Muscle of arm (tissue), 12 donors: Measurements from ENCODE around the gene EIF3F. TPM values are rescaled to one million over a fixed set of nuclear protein-coding genes. Genes with fewer than 3 reads are reported as not detected.

Experiments
- DNase-seq: peaks from one replicate; pipeline ENCODE4 v3.0.0-alpha.2; 2013
- polyA plus RNA-seq, 12 donors: library from polyadenylated mRNA; unstranded; fragments of 120-200 nt; gene quantifications; one replicate each; pipeline ENCODE4 v1.2.1, GENCODE V29; 2013; ENCODE audit not compliant: insufficient read length in 12 of 12

Gene EIF3F
- polyA plus RNA-seq, 12 donors, result 224 to 613 (median 377) TPM

DNA sequence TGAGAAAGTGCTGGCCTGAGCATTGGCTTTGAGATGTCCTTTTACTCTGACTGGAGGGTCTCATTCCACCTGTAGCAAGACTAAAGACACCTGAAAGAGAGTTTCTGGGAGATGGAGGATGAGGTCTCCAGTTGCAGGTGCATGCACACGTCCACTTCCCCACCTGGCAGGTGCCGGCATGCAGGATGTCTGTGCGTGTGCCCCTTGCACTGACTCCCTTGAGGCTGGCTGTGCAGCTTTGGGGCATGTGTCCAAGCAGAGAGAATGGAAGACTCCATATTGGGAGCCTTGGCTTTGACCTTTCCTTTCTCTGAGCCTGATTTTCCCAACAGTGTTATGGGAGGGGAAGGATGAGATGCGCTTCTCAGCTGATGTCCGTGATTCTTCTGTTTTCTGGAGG lies 49.8 kb downstream of the EIF3F start:
- no peak for DNase-seq

DNA sequence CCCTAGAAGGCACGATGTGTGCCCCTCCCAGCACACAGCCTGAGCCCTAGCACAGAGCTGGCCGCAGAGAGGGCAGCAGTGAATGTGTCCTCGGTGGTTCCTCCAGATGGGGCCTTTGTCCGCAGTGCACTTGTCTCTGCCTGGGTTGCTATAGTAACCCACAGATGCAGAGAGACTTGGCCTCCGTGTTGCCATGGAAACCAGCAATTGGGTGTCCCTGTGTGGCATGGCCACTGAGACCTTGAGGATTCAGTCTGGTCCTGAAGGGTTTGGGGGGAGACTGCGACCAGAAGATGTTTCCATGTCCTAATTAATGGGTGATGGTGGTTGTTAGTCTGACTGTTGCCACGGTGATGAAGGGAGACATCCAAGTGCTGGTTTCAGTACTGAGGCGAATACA lies 51.3 kb downstream of the EIF3F start:
- no peak for DNase-seq

DNA sequence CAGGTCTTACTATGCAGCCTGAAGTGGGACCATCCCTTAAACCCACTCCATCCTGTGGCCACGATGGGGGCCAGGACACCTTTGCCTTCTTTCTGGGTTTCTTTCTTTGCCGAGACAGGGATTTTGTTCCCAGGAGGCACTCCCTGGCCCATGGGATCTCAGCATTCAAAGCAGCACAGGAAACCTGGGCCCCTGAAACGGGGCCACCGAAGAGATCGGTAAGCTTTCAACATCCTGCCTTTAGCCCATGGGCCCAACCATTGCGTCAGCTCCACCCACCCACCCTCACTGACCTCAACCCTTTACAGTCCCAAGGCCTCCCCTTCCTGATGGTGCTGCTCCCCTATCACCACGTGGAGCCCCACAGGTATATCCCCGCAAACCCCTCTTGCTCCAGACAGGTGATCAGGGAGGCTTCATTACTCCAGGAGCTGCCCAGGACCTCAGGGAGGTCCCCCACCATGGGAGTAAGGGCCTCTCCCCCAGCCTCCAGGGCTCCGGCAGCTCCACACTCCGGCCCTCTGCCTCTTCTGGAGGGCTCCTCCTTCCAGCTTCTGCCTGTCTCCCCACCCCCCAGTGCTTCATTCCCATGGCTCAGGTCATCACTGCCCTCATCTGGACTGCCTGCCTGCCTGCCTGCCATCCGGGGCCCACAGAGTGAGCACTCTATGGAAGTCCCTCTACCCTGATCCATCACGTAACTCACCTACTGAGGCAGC lies 51.8 kb downstream of the EIF3F start:
- no peak for DNase-seq

DNA sequence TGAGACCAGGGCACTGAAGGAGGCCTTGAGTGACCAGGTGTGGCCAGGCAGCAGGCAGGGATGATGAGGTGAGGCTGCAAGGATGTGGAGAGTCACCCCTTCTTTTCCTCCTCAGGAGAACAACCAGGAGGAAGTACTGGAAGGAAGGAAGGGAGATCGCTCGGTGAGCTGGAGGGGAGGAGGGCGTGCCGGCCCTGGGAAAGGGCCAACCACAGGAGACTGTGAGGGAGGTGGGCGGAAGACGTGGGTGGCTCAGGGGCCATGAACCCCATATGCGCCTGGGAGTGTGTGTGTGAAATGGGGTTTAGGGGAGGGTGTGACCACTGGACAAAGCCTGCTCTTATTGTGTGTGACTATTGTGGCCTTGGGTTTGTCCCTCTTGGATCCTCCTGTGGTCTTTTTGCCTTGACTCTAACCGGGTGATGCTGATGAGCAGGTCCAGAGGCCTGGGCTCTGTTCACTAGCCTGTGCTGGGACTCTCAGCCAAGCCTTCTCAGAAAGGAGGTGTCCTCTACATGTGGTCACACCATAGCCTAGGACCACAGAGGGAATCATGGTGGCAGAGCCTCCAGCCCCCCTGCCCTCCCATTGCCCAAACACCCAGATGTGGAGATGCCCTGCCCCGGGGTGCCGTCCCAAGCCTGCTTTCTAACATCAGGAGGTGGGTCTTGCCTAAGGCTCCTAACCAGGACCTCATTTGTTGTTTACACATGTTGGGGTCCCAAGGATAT lies 52.6 kb downstream of the EIF3F start:
- no peak for DNase-seq

DNA sequence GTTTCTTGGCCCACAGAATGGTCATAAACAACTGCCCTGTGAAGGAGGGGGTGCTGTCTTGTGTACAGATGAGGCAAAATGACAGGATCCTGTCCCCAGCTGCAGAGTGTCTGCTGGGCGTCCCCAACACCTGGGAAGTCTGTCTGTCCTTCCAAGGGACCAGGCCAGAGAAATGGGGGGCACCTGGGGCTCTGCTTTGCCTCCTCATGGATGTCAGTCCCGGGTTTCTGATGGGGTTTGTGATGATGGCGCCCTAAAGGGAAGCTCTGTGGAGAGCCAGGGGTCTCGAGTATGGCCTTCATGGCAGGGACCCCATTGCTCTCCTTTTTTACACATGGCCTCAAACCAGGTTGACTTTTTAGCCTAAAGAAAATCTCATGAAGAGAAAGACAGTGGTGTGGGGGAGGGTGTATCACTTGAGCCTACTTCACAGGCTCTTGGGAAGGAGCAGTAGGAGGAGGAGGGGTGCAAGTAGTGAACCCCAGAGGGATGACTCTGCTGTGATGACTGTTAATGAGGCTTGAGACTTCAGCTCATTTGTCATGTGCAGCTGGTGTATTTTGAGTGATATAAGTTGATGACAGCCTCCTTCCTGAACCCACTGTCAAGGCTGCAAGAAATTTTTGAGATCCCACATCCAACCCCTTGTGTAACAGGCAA lies 53.3 kb downstream of the EIF3F start:
- no peak for DNase-seq

DNA sequence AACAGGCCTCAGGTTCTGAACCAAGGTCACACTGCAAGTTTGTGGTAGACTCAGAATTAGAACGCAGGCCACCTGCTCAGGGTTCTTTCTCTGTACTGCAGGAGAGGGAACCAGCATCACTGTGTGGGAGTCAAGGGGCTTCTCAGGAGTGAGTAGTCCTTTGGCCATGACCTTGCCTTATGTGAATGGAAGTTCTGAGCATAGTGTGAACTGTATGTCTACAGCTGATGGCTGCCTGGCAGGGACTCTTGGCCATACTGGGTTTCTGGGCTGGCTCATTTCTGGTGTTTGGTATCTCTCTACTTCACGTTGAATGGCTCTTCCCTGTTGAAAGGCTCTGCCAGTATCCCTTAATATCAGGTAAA lies 53.8 kb downstream of the EIF3F start:
- no peak for DNase-seq

DNA sequence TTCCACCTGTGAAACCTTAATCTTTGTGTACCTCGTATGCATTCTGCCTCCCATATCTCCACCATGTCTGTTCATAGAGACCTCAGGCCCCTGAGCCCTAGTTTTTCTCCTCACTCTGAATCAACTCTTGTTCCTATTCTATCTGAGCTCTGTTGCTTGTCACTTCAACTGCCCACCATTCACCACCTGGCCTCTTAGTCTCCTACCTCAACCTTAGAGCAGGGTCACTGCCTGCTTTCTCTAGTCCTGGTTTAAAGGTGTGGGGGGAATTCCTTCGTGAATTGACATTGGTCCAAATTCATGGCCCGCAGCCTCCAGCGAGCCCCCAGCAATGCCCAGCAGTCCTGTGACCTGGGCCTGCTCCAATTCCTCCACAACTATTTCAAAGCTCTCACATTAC lies 54.4 kb downstream of the EIF3F start:
- DNase-seq, result no peak

DNA sequence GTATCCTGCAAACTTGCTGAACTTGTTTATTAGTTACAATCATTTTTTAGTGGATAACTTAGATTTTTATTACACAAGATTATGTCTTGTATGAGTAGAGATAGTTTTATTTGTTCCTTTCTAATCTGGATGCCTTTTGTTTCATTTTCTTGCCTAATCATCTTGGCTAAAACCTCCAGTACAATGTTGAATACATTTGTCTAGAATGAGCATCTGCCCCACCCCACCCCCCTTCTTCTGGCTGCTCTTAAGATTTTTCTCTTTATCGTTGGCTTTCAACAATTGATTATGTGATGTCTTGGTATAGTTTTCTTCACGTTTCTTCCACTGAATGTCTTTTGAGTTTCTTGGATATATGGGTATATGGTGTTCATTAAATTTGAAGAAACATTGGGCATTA lies 56.6 kb downstream of the EIF3F start:
- no peak for DNase-seq

DNA sequence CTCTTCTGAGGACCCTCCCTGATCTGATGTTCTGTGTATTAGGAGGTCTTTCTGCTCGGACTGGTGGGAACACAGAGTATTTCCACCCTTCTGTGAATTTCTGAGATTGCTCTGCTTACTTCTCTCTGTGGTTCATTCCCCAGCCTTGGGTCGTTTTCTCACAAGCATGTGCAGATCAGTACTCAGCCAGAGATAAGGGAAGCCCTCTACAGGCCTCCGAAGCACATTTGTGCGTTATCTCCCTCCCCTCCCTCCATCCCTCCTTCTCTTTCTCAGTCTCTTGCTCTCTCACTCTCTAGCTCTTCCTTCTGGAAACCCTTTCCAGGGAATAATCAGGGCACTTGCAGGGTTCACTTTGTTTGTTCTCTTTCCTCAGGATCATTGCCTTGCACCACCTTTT lies 58.7 kb downstream of the EIF3F start:
- DNase-seq, result no peak

DNA sequence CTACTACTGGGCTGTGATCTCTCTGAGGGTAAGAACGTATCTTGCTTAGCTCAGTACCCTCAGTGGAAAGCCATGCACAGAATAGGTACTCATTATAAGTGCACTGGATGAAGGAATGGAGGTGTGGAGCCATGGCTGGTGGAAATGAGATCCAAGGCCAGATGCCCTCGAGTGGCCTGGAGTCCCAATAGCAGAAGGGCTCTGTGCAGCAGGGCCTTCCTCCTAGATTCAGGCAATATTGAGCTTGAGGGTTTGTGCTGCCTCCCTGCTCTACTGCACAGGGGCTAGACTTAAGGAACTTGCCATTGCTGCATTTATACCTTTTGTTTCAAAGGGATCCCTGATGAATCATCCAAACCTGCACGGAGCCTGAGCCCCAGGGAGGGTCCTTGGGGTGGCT lies 60.2 kb downstream of the EIF3F start:
- DNase-seq, result no peak

DNA sequence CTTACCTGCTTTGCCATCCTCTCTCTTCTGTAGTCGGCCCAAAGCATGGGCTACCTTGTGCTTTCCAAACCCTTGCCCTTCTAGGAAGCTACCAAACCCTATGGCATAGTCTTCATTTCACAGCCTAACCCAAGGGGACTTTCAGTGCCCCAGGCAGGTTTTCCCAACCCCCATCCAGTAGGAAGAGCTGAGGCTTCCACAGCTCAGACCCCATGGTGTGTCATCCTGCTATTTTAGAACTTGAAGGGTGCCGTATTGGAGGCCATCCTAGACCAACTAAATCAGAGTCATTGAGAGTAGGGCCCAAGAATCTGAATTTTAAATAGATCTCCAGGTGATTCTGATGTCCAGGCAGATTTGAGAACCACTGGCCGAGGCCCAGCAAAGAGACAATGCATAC lies 61.9 kb downstream of the EIF3F start:
- DNase-seq, result no peak

Other genes with a start within 250 kb of the EIF3F start
- under 1 TPM in 1 of 12 donors, not detected in 11; 0.19 TPM for gene OR5P2, start 190.4 kb upstream of the EIF3F start, polyA plus RNA-seq
- not detected for gene OR5P3, start 156.5 kb upstream of the EIF3F start, polyA plus RNA-seq
- under 1 TPM in 1 of 12 donors, not detected in 11; 0.15 TPM for gene OR10A6, start 56.1 kb upstream of the EIF3F start, polyA plus RNA-seq
- gene OR10A3, start 45.6 kb upstream of the EIF3F start, polyA plus RNA-seq, result under 1 TPM in 3 of 12 donors, not detected in 9; 0.07 to 0.26 (median 0.12) TPM
- not detected for gene NLRP10, start 21.9 kb upstream of the EIF3F start, polyA plus RNA-seq
- 10 to 100 TPM in 11 of 12 donors, not detected in 1; 10.2 to 19.0 (median 13.9) TPM for gene TUB, start 93.9 kb downstream of the EIF3F start, polyA plus RNA-seq
- gene RIC3, start 181.7 kb downstream of the EIF3F start, polyA plus RNA-seq, result 10 to 100 TPM in 1 of 12 donors, 1 to 10 TPM in 2, under 1 TPM in 7, not detected in 2; 0.12 to 14.9 (median 0.47) TPM